Keratinocyte (primary cell): Measurements from ENCODE around the gene GALNT9.

Source experiments
- EZH2 ChIP-seq: IDR thresholded peaks from one replicate; pipeline ENCODE4 v1.6.1; 2012; ENCODE audit warnings: inconsistent platforms, mild to moderate bottlenecking, low read length, moderate library complexity
- TF ChIP-seq, protein P1 (sequence below), 3 experiments: IDR thresholded peaks in 1 of 3; conservative IDR thresholded peaks in 1 of 3; optimal IDR thresholded peaks in 1 of 3; 2 replicates in 2 of 3; 3 replicates in 1 of 3; pipeline versions ENCODE3 to v1.5.1; 2011; ENCODE audit warnings: low read length in 3 of 3, mild to moderate bottlenecking in 3 of 3, moderate library complexity in 2 of 3, control low read depth in 1 of 3, inconsistent platforms in 1 of 3; ENCODE audit not compliant: insufficient read depth in 2 of 3; ENCODE audit errors: extremely low read depth in 1 of 3

- TF ChIP-seq, protein P1, sequence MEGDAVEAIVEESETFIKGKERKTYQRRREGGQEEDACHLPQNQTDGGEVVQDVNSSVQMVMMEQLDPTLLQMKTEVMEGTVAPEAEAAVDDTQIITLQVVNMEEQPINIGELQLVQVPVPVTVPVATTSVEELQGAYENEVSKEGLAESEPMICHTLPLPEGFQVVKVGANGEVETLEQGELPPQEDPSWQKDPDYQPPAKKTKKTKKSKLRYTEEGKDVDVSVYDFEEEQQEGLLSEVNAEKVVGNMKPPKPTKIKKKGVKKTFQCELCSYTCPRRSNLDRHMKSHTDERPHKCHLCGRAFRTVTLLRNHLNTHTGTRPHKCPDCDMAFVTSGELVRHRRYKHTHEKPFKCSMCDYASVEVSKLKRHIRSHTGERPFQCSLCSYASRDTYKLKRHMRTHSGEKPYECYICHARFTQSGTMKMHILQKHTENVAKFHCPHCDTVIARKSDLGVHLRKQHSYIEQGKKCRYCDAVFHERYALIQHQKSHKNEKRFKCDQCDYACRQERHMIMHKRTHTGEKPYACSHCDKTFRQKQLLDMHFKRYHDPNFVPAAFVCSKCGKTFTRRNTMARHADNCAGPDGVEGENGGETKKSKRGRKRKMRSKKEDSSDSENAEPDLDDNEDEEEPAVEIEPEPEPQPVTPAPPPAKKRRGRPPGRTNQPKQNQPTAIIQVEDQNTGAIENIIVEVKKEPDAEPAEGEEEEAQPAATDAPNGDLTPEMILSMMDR (optimal IDR thresholded peaks at IDR 0.05 in 1 of 3, IDR thresholded peaks at IDR 0.05 in 1 of 3, conservative IDR thresholded peaks at IDR 0.05 in 1 of 3; ENCODE audit: extremely low read depth in 1 of 3, insufficient read depth in 2 of 3, low read length in 3 of 3), result no peak
- TF ChIP-seq EZH2, result no peak
Observed at GRCh38 chr12:132146772-132147422, 182.5 kb downstream of the GALNT9 start.
